Activated naive CD4-positive, alpha-beta T cell treated with Interleukin-2 at 50 U/mL for 16 hours (primary cell): Measurements from ENCODE around the gene CLIC4.
"Not testable (repeated sequence)": the region's sequence is repeated elsewhere in the genome, so short reads cannot be mapped to it uniquely, and the experiment has no call there.

ENCODE experiments used
- DNase-seq: peaks from one replicate; pipeline ENCODE4 v3.0.0-alpha.2; 2020

CLIC4 gene

DNA sequence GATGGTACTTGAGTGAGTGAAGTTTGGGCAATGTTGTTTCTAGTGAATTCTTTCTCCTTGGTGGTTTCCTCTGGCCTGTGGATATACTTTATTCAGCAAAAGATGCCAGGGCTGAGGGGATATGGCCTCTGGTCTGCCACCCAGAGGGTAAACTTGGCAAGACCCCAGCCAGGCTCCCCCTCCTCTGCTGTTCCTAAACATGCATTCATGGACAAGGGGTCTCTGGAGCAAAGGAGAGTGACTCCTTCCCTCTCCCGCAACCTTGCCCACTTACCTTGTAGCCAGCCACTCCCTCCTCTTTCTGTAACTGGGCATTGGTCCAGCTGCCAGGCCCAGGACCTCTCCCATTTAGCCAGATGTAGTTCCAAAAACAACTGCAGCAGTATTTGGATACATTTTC, 141.0 kb downstream of the CLIC4 start:
- peak; percentile 1 for DNase-seq

DNA sequence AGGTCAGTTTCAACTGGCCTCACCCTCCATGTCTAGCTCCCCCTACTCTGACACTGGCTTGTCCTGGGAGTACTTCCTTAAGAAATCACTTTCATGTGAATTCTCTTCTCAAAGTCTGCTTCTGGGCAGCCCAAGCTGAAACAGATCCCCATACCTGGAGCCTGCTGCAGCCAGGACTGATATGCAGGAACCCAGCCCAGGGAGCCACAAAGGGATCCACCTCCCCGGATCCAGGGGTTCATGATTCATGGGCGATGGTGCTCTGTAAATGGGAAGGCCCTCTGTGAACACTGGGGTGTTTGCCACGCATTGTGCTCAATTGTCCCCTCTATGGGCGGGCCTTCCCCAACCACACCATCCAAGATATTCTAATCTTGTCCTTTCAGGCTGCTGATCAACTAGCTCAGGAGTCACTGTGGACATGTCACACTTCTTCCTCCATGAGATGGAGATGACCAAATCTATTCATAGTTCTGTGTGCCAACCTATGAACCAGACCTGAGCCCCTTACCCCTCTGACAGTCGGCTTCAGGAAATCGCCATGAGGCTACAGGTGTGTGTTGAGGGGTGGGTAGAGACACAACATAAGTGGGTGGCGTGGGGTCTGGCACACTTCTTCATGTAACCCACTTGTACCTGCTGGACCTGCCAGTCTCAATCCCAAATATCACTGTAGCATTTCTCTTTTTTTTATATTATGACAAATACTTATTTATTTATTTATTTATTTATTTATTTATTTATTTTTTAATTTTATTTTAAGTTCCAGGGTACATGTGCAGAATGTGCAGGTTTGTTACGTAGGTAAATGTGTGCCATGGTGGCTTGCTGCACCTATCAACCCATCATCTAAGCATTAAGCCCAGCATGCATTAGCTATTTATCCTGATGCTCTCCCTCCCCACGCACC, 143.1 kb downstream of the CLIC4 start:
- DNase-seq: no peak

GRCh38 chr1:24888971-24889676, 143.9 kb downstream of the CLIC4 start:
- no peak for DNase-seq

GRCh38 chr1:24890887-24891286, 145.6 kb downstream of the CLIC4 start:
- no peak for DNase-seq

DNA sequence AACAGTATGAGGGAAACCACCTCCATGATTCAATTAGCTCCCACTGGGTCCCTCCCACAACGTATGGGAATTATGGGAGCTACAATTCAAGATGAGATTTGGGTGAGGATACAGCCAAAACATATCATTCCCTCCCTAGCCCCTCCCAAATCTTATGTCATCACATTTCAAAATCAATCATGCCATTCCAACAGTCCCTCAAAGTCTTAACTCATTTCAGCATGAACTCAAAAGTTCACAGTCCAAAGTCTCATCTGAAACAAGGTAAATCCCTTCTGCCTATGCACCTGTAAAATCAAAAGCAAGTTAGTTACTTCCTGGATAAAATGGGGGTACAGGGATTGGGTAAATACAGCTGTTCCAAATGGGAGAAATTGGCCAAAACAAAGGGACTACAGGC, 146.1 kb downstream of the CLIC4 start:
- DNase-seq: not testable (repeated sequence)

GRCh38 chr1:24892188-24893153, 147.2 kb downstream of the CLIC4 start:
- peak; percentile 2 for DNase-seq

GRCh38 chr1:24893431-24893830, 148.2 kb downstream of the CLIC4 start:
- DNase-seq: peak; percentile 1
